ENCODE measurements around the gene CACNA1C.

DNA sequence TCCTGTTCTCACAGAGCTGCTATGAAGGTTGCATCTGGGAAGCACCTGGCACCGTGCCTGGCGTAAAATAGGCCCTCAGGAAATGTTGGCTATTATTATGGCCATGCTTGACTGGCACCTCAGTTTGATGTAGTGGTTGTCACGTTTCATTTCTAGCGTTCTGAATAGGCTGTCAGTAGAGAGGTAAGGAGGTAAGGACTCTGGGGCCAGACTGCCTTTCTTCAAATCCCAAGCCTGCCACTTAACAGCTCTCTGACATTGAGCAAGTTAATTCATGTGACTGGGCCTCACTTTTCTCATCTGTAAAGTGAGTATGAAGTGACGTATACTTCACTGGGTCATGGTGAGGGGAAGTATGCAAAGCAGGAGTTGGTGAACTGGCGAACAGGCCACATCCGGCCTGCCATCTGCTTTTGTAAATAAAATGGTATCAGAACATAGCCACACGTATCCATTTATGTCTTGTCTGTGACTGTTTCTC lies 196.2 kb downstream of the CACNA1C start:
- 0 out of 2 replicates have a peak, but pooled peaks have one; percentile 5 for TF ChIP-seq GATA2 (CRISPR knock-in tag; IDR thresholded peaks at IDR 0.05)
- no peak for TF ChIP-seq MEF2A (IDR thresholded peaks at IDR 0.05; ENCODE audit: borderline replicate concordance, low read depth)
- TF ChIP-seq EP300 (IDR thresholded peaks at IDR 0.05; ENCODE audit: borderline replicate concordance in 1 of 2, low read depth in 1 of 2, low read length in 1 of 2), result no peak
- TF ChIP-seq RFX5 (IDR thresholded peaks at IDR 0.05; ENCODE audit: low read length), result no peak
- peak; percentile 56; the same call in 1 of the 2 replicates for TF ChIP-seq RCOR1 (IDR thresholded peaks at IDR 0.05; ENCODE audit: low read length)
- no peak for TF ChIP-seq FOXM1 (IDR thresholded peaks at IDR 0.05; ENCODE audit: low read depth)
- TF ChIP-seq, protein P1, sequence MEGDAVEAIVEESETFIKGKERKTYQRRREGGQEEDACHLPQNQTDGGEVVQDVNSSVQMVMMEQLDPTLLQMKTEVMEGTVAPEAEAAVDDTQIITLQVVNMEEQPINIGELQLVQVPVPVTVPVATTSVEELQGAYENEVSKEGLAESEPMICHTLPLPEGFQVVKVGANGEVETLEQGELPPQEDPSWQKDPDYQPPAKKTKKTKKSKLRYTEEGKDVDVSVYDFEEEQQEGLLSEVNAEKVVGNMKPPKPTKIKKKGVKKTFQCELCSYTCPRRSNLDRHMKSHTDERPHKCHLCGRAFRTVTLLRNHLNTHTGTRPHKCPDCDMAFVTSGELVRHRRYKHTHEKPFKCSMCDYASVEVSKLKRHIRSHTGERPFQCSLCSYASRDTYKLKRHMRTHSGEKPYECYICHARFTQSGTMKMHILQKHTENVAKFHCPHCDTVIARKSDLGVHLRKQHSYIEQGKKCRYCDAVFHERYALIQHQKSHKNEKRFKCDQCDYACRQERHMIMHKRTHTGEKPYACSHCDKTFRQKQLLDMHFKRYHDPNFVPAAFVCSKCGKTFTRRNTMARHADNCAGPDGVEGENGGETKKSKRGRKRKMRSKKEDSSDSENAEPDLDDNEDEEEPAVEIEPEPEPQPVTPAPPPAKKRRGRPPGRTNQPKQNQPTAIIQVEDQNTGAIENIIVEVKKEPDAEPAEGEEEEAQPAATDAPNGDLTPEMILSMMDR (IDR thresholded peaks at IDR 0.05), result no peak
- TF ChIP-seq, protein P2, sequence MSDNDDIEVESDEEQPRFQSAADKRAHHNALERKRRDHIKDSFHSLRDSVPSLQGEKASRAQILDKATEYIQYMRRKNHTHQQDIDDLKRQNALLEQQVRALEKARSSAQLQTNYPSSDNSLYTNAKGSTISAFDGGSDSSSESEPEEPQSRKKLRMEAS (IDR thresholded peaks at IDR 0.05; ENCODE audit: low read depth), result no peak
- TF ChIP-seq, protein P3, sequence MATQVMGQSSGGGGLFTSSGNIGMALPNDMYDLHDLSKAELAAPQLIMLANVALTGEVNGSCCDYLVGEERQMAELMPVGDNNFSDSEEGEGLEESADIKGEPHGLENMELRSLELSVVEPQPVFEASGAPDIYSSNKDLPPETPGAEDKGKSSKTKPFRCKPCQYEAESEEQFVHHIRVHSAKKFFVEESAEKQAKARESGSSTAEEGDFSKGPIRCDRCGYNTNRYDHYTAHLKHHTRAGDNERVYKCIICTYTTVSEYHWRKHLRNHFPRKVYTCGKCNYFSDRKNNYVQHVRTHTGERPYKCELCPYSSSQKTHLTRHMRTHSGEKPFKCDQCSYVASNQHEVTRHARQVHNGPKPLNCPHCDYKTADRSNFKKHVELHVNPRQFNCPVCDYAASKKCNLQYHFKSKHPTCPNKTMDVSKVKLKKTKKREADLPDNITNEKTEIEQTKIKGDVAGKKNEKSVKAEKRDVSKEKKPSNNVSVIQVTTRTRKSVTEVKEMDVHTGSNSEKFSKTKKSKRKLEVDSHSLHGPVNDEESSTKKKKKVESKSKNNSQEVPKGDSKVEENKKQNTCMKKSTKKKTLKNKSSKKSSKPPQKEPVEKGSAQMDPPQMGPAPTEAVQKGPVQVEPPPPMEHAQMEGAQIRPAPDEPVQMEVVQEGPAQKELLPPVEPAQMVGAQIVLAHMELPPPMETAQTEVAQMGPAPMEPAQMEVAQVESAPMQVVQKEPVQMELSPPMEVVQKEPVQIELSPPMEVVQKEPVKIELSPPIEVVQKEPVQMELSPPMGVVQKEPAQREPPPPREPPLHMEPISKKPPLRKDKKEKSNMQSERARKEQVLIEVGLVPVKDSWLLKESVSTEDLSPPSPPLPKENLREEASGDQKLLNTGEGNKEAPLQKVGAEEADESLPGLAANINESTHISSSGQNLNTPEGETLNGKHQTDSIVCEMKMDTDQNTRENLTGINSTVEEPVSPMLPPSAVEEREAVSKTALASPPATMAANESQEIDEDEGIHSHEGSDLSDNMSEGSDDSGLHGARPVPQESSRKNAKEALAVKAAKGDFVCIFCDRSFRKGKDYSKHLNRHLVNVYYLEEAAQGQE (IDR thresholded peaks at IDR 0.05; ENCODE audit: low read depth, low read length), result no peak
- TF ChIP-seq SMC3 (IDR thresholded peaks at IDR 0.05; ENCODE audit: low read depth, low read length), result no peak
- TF ChIP-seq, protein P4, sequence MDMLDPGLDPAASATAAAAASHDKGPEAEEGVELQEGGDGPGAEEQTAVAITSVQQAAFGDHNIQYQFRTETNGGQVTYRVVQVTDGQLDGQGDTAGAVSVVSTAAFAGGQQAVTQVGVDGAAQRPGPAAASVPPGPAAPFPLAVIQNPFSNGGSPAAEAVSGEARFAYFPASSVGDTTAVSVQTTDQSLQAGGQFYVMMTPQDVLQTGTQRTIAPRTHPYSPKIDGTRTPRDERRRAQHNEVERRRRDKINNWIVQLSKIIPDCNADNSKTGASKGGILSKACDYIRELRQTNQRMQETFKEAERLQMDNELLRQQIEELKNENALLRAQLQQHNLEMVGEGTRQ (IDR thresholded peaks at IDR 0.05; ENCODE audit: borderline replicate concordance, low read depth, low read length), result no peak
- no peak for TF ChIP-seq TAF1 (IDR thresholded peaks at IDR 0.05; ENCODE audit: borderline replicate concordance, low read depth, low read length)
